T-helper 2 cell treated with Interferon-gamma antibody and Interleukin-4, amounts not matched to agents 5 μg/mL and 100 μg/mL, for 36 hours (primary cell): Measurements from ENCODE around the gene CCNG1.

Experiments used
- DNase-seq: peaks from one replicate; pipeline ENCODE4 v3.0.0; 2021; ENCODE audit warnings: low spot score
- H3K27ac Mint-ChIP-seq: one replicate; pipeline ENCODE4 v1.8.0; 2021; ENCODE audit warnings: mild to moderate bottlenecking, mixed read lengths
- H3K27me3 Mint-ChIP-seq: one replicate; pipeline ENCODE4 v1.8.0; 2021; ENCODE audit warnings: low read depth, mixed read lengths
- H3K36me3 Mint-ChIP-seq: one replicate; pipeline ENCODE4 v1.8.0; 2021; ENCODE audit warnings: low read depth, mixed read lengths
- H3K4me1 Mint-ChIP-seq: one replicate; pipeline ENCODE4 v1.8.0; 2021; ENCODE audit warnings: low read depth, mixed read lengths
- H3K4me3 Mint-ChIP-seq: one replicate; pipeline ENCODE4 v1.8.0; 2022; ENCODE audit warnings: mild to moderate bottlenecking, moderate library complexity, mixed read lengths
- H3K9me3 Mint-ChIP-seq: one replicate; pipeline ENCODE4 v1.8.0; 2021; ENCODE audit warnings: mixed read lengths

CCNG1 gene

GRCh38 chr5:163478982-163479271, 41.5 kb downstream of the CCNG1 start:
- H3K36me3 Mint-ChIP-seq: peaks cover 61% of the 10 kb centered on the region
- no peak for DNase-seq
- H3K4me1 Mint-ChIP-seq: peaks cover 14% of the 10 kb centered on the region
- H3K9me3 Mint-ChIP-seq: no peaks in the 10 kb centered on the region
- H3K4me3 Mint-ChIP-seq: no peak overlapping the region
- H3K27ac Mint-ChIP-seq: no peak overlapping the region
- no peaks in the 10 kb centered on the region for H3K27me3 Mint-ChIP-seq

GRCh38 chr5:163489055-163489744, 51.8 kb downstream of the CCNG1 start:
- Mint-ChIP-seq H3K4me1 (peaks cover 7% of the 10 kb centered on the region), H3K27ac (no peak overlapping the region), H3K9me3 (no peaks in the 10 kb centered on the region), H3K36me3 (peaks cover 49% of the 10 kb centered on the region), H3K4me3 (no peak overlapping the region), H3K27me3 (no peaks in the 10 kb centered on the region)
- no peak for DNase-seq

GRCh38 chr5:163489745-163490075, 52.3 kb downstream of the CCNG1 start:
- Mint-ChIP-seq H3K4me3 (no peak overlapping the region), H3K4me1 (peaks cover 4% of the 10 kb centered on the region), H3K27ac (no peak overlapping the region), H3K9me3 (no peaks in the 10 kb centered on the region), H3K27me3 (no peaks in the 10 kb centered on the region), H3K36me3 (peaks cover 46% of the 10 kb centered on the region)
- DNase-seq: no peak
